Measurements from ENCODE around the gene PRPF39.
A peak's percentile ranks its signal among the peaks of the same experiment; 100 is the strongest.
"Not testable (repeated sequence)": the region's sequence is repeated elsewhere in the genome, so short reads cannot be mapped to it uniquely, and the experiment has no call there.

Gene PRPF39, protein sequence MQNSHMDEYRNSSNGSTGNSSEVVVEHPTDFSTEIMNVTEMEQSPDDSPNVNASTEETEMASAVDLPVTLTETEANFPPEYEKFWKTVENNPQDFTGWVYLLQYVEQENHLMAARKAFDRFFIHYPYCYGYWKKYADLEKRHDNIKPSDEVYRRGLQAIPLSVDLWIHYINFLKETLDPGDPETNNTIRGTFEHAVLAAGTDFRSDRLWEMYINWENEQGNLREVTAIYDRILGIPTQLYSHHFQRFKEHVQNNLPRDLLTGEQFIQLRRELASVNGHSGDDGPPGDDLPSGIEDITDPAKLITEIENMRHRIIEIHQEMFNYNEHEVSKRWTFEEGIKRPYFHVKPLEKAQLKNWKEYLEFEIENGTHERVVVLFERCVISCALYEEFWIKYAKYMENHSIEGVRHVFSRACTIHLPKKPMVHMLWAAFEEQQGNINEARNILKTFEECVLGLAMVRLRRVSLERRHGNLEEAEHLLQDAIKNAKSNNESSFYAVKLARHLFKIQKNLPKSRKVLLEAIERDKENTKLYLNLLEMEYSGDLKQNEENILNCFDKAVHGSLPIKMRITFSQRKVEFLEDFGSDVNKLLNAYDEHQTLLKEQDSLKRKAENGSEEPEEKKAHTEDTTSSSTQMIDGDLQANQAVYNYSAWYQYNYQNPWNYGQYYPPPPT

DNA sequence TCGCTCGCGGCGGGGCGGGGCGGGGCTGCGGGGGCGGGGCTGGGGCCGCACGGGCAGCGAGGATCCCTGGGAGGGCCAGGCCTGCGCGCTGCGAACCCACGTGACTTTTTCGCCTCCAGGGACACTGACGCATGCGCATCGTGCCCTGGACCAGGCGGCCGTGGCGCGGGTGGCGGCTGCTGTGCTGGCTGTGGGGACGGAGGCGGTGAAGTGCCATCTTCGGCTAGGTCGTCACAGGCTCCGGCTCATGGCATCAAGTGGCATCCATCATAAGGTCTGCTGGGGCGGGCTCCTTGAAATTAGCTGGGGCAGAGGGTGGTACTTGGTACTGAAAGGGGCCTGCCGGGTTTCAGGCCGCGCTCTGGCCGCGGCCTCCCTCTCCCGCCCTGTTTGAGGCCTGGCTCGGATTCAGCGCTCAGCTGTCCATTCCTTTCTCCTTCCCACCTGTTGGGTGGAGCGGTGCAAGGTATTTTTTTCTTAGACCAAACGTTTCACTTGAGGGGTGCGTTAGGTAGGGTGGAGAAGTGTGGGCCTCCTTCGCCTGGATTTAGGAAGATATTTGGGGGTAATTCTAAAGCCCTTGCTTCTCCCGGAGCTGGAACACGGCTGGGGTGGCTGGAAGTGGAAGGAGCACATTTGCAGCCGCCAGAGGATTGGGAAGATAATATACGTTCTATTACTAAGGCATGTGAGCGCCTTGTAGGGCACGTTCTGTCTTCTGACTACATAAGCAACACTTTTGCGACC is at the start of gene PRPF39:
Gene PRPF39, plus strand, starts transcription at position 141 of the 747 bp plus-strand sequence. CDS start 11,124 bp downstream, outside the sequence.
- peak; percentile 86 for DNase-seq

DNA sequence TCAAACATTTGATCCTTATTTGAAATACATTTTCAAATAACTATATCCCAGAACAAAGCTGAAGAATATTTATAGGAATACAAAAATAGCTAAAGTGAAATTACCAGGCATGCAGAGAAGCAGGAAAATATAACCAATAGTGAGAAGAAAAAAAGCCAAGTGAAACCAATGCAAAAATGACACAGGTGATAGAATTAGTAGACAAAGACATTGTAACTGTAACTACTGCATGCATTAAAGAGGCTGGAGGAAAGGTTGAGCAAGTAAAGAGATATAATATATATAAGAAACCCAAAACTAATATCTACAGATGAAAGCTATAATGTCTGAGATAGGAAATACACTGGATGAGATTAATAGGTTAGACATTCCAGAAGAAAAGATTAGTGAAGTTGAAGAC is 49.2 kb upstream of the PRPF39 start:
- DNase-seq, result no peak

DNA sequence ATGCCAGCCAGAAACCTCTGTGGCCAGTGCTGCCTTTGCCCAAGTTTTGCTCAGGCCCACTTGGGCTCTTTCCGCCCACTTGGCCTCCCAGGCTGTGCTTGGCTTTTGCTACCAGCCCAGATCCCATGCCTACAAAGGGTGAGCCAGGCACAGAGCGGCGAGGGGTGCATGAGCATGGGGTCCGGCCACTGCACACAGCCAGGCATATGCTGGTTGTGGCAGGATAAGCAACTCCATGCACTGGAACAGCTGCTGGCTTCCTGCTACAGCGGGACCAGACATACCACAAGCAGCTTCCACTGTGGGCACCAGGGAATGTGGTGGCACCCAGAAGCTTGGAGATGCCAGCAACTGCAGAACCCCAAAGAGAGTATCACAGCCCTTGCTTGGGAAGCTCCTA is 45.7 kb upstream of the PRPF39 start:
- no peak for DNase-seq

DNA sequence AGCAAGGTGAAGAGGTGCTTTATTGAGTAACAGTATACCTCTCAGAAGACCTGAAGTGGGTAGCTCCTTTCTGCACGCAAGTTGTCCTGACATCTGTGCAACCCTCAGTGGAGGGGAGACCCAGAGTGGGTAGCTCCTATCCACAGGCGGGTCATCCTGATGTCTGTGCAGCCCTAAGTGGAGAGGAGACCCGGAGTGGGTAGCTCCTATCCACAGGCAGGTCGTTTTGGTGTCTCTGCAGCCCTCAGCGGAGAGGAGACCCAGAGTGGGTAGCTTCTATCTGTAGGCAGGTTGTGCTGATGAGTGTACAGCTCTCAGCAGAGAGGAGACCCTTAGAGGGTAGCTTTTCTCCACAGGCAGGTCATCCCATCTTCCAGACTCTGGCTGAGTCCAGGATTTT is 45.1 kb upstream of the PRPF39 start:
- no peak for DNase-seq

DNA sequence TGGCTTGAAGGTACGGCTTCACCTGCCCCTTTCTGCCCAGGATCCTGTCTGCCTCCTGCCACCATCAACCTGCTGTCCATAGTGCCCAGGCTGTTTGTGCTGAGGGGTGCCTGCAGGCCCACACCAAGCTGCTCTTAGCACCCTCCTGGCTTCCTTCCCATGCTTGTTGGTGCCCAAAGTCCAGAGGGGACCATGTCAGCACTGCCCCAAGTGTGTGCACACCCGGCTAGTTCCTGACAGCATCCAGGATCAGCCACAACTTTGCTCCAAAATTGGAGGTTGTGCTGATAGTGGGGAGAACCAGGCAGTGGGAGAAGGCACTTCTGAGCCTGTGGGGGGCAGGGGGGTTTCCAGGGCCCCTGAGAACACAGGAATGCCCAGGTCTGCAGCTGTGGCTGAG is 44.5 kb upstream of the PRPF39 start:
- no peak for DNase-seq

DNA sequence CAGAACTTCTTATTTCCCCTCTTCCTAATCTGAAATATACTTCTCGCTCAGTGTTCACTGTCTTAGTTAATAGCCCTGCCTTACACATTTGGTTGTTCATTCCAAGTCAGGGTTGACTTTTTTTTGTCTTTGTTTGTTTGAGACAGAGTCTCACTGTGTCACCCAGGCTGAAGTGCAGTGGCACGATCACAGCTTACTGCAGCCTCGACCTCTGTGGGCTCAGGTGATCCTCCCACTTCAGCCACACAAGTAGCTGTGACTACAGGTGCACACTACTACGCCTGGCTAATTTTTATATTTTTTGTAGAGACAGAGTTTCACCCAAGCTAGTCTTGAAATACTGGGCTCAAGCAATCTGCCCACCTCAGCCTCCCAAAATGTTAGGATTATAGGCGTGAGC is 42.3 kb upstream of the PRPF39 start:
- DNase-seq, result no peak

DNA sequence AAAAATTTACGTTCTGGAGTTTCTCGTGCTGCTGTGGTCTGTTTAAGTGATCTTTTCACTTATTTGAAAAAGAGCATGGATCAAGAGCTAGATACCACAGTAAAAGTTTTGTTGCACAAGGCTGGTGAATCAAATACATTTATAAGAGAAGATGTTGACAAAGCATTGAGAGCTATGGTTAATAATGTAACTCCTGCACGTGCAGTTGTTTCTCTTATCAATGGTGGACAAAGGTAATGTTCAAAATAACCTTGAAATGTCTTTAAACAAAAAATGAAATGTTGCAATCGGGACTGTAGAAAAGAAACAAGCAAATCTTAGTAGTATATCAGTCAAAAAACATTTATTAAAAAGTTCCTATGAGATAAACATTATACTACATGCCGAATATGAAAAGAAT is 39.3 kb upstream of the PRPF39 start:
- DNase-seq, result no peak

DNA sequence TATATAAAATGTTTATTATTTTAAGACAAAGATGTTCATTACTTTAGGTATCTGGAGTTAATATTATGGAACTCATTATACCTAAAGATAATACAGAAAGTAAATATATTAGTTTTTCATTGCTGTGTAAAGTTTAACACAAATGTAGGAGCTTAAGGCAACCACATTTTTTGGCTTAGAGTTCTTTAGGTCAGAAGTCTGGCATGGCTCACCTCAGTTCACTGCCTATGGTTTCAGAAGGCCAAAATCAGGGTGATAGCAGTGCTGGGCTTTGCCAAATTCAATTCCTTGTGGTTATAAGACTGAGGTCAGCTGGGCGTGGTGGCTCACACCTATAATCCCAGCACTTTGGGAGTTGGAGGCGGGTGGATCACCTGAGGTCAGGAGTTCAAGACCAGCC is 35.5 kb upstream of the PRPF39 start:
- no peak for DNase-seq

DNA sequence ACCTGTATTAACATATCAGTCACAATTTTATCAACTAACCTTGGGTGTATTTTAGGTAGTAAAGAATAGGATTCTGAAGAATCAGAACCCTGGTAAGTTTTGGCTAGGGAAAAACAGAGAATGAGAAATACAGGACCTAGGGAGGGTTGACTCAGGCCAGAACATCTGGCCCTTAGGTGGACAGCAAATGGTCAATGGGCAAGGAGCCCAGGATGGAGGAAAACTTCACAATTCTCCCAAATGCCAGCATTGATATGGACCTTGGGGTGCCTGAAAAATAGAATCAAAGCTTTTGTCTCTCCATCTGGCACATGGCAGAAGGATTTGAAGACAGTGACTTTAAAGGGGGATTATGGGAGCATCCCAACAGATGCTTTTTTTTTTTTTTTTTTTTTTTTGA is 32.7 kb upstream of the PRPF39 start:
- no peak for DNase-seq

DNA sequence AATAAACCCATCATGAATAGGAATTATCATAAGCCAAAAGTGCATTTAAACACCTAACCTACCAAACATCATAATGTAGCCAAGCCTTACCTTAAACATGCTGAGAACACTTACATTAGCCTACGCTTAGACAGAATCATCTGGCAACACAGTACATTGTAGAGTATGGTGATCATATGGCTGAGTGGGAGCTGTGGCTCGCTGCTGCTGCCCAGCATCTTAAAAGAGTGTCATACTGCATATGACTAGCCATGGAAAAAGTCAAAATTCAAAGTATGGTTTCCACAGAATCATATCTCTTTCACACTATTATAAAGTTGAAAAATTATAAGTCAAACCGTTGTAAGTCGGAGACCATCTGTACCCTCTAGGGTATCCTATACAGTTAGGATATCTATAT is 32.0 kb upstream of the PRPF39 start:
- DNase-seq, result no peak

DNA sequence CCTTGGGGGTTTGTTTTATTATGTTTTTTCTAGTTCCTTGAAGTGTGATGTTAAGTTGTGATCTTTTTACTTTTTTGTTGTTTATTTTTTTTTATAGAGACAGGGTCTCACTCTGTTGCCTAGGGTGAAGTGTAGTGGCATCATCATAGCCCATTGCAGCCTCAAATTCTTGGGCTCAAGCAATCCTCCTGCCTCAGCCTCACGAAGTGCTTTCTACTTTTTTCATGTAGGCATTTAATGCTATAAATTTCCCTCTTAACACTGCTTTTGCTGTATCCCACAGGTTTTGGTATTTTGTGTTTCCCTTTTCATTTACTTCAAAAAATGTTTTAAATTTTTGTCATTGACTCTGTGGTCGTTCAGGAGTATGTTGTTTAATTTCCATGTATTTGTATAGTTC is 26.6 kb upstream of the PRPF39 start:
- DNase-seq, result no peak

DNA sequence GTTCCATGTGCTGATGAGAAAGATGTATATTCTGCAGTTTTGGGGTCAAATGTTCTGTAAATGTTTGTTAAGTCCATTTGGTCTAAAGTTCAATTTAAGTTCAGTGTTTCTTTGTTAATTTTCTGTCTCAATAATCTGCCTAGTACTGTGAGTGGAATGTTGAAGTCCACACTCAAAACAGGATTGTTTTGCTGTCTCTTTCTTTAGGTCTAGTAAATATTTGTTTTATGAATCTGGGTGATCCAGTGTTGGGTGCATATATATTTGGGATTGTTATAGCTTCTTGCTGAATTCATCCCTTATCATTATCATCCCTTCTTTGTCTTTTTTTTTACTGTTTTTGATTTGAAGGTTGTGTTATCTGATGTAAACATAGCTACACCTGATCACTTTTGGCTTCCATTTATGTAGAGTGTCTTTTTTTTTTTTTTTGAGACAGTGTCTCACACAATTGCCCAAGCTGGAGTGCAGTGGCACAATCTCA is 26.0 kb upstream of the PRPF39 start:
- no peak for DNase-seq

DNA sequence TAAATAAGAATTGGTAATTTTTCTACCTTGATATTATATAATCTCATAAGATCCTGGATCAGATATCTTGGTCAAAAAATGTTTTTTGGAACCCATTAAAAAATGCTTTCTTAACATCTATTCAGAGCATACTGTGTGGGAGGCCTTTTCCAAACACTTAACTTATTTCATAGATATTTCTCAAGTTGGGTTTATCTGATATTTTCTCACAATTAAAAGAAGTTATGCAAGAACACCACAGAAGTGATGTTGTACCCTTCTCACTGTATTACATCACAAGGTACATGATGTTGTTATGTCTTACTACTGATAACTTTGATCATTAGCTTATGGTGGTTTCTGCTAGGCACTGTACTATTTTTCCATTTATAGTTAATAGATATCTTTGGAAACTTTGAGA is 23.4 kb upstream of the PRPF39 start:
- no peak for DNase-seq

DNA sequence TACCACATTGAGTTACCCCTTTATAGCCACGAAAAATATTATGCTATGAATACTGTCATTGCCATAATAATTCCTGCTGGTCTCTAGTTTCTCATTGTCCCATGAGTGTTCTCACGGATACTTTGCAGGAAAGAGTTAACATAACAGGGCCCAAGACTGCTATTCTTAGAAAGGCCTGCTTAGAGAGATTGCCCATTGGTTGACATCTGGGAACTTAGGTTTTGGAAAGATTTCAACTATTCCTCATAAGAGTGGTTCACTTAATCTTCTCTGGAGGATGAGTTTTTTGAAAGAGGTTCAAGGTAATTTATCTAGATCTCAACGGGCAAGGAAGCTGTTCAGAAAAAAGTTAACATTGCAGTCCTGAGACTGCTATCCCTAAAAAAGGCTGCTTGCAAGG is 18.4 kb upstream of the PRPF39 start:
- no peak for DNase-seq

DNA sequence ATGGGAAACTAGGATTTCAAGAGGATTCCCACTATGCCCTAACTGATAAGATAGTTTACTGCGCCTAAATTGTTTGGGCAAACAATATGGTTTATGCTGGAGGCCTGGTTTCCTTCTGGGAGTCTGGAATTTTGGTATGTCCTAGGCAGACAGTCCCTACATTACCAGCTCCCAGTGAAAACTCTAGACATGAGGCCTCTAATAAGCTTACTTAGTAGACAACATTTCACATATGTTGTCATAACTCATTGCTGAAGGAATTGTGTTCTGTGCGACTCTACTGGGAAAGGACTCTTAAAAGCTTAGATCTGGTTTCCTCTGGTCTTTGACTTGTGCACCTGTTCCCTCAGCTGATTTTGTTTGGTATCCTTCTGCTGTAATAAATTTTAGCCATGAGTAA is 18.0 kb upstream of the PRPF39 start:
- no peak for DNase-seq

DNA sequence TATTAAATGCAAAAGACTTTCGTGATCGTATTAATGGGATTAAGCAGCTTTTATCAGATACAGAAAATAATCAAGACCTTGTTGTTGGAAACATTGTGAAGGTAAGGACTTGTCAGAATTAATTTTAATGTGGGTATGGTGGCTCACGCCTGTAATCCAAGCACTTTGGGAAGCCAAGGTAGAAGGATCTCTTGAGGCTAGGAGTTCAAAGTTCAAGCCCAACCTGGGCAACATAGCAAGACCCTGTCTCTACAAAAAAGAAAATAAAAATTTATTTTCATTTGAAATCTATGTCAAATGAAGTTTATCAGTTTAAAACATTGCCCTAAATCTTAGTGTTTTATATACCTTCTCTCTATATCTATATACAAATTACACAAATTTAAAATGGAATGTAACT is 17.2 kb upstream of the PRPF39 start:
- DNase-seq, result no peak

DNA sequence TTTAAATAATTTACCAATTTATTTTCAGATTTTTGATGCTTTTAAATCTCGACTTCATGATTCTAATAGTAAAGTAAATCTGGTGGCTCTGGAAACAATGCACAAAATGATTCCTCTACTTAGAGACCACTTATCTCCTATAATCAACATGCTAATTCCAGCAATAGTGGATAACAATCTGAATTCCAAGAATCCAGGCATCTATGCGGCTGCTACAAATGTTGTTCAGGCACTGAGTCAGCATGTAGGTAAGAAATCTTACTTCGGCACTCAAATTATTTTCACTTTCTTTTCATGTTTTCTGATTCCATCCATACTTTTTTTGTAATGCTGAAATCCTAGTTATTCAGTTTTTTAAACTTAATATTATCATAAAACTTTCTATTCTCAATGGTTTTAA is 15.5 kb upstream of the PRPF39 start:
- DNase-seq, result no peak

DNA sequence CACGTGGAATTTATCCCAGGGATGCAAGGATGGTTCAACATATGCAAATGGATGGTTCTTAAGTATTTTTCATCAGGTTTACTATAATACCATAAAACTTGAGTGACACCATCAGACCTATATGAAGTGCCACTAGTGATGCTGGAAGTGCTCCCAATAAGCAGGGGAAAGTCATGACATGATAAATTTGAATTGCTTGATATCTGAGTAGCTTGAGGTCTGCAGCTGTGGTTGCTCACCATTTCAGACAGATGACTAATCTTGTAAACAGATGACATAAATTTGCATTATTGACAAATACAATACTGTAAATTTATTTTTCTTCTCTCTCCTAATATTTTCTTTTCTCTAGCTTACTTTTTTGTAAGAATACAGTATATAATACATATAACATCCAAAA is 13.7 kb upstream of the PRPF39 start:
- DNase-seq, result no peak

DNA sequence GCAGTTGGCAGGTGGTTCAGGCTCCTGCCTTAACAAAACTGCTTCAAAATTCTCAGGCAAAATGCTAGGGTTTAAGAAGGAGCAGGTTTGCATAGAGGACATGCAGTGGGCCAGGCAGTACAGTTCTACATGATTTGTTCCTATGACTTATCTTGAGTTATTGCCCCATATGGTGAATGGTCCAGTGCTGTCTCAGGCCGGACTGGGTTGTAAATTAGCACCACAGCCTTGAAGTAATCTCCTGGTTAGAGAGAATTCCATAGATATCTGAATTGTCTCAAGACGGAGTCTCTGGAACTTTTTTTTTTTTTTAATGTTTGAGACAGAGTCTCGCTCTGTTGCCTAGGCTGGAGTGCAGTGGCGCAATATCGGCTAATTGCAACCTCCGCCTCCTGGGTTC is 11.8 kb upstream of the PRPF39 start:
- DNase-seq, result no peak

DNA sequence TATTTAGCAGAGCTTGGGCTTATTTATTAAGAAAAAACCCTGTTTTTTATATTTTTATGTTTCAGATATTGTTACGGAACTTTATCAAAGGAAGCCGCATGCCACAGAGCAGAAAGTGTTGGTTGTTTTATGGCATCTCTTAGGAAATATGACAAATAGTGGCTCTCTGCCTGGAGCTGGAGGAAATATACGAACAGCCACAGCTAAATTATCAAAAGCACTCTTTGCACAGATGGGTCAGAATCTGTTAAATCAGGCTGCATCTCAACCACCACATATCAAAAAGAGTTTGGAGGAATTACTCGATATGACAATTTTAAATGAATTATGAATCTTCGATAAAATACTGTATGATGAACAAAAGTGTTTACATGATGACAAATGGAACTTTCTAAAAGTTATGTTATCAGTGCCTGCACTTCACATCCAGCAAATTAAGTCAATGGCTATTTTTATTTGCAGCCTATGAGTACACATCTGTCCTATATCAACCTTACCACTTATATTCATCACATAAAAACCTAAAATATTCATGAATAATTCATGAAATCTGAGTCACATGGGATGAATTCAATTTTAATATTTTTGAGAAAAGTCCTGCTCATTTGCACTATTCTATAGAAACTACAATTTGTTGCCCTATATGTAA is 10.6 kb upstream of the PRPF39 start:
- no peak for DNase-seq

DNA sequence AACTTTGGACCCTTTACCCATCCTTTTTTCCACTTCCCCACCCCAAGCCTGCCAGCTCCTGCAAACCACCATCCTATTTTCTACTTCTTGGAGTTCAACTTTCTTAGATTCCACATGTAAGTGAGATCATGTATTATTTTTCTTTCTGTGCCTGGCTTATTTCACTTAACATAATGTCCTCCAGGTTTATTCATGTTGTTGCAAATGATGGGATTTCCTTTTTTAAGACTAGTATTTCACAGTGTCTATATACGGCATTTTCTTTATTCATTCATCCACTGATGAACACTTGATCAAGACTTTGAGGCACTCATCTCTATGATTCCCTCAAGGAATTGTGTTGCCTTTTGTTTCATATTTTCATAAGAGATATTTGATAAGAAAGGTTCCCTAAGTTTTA is 5.6 kb upstream of the PRPF39 start:
- no peak for DNase-seq

DNA sequence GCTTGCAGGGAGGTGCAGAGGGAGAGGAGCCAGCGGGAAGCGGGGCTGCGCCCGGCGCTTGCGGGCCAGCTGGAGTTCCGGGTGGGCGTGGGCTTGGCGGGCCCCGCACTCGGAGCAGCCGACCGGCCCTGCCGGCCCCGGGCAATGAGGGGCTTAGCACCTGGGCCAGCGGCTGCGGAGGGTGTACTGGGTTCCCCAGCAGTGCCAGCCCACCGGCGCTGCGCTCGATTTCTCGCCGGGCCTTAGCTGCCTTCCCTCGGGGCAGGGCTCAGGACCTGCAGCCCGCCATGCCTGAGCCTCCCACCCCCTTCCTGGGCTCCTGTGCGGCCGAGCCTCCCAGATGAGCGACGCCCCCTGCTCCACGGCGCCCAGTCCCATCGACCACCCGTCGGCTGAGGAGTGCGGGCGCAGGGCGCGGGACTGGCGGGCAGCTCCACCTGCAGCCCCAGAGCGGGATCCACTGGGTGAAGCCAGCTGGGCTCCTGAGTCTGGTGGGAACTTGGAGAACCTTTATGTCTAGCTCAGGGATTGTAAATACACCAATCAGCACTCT is 3.4 kb upstream of the PRPF39 start:
- DNase-seq, result not testable (repeated sequence)

DNA sequence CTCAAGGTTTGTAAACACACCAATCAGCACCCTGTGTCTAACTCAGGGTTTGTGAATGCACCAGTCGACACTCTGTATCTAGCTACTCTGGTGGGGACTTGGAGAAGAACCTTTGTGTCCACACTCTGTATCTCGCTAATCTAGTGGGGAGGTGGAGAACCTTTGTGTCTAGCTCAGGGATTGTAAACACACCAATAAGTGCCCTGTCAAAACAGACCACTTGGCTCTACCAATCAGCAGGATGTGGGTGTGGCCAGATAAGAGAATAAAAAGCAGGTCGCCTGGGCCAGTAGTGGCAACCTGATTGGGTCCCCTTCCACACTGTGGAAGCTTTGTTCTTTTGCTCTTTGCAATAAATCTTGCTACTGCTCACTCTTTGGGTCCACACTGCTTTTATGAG is 2.8 kb upstream of the PRPF39 start:
- DNase-seq, result not testable (repeated sequence)
